ENCODE data around the gene BAZ2A.

Gene BAZ2A

DNA sequence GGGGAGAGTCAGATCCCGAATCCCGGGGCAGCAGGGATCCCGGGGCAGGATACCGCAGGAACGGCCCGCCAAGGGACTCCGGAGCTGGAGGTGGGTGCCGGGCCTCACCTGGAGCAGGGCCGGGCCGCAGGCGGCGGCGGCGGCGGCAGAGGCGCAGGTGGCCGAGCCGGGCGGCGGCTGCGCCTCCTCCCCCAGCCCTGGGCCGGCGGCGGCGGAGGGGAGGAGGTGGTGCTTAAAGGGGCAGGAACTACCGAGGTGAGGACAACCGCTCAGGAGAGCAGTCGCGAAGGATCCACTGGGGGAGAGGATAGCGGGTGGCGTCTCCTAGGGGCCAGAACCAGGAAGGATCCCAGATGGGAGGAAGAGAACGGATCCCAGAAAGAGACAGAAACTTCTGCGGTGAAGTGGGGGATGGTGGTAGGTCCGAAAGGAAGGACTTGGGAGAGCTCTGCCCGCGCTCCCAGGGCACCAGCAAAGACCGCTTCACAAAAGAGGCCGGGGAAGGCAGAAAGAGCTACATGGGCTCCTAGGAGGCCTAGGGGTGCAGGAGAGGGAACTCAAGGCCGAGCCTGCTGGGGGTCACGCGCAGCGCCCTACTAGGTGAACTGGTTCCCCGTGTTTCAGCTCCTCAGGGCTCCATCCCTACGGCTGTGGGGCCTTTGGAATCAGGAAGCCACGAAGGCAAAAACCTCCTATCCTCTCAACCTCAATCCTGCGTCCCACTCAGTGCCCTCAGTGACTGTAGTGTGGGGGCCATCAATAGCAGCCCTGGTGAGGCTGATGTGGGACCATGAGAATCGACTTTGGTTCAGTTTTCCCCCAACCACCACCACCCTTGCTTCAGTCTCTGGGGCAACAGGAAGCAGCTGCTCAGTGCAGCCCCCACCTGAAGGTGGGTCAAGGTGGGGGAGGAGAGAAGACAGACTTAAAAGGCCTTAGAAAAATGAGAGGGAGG lies 5.0 kb upstream of the BAZ2A start:
- peak; percentile 64 for DNase-seq (ENCODE audit: low read depth)

DNA sequence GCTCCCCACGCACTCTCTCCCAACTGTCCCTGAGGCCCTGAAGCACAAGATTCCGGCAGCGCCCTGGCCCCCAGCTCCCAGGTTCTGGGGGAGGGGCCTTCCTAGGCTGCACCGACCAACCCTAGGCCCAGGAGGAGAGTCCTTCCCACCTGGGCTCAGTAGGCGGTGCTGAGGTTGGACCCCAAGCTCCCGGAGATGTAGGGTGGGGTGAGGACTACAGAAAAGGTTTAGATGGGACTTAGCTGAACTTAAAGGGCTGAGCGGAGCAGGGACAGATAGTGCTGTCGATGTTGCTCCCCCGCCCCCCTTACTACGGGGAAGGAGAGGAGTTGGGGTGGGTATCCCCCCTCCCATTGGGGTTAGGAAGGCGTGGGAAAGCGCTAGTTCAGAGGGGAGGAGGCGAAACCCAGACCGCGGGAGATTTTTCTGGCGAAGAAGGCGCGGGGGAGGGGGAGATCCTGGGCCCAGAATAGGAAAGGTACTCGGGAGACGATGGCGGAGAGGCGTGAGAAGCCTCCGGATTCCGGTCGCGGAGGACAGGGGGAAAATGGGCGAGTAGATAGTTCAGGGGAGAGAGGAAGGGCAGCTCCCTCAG lies 4.2 kb upstream of the BAZ2A start:
- DNase-seq (ENCODE audit: low read depth): peak; percentile 14

GRCh38 chr12:56633468-56634241 lies 3.5 kb upstream of the BAZ2A start:
- DNase-seq (ENCODE audit: low read depth): no peak

- no peak for DNase-seq (ENCODE audit: low read depth)
Measured at GRCh38 chr12:56632701-56633467, 2.8 kb upstream of the BAZ2A start.

DNA sequence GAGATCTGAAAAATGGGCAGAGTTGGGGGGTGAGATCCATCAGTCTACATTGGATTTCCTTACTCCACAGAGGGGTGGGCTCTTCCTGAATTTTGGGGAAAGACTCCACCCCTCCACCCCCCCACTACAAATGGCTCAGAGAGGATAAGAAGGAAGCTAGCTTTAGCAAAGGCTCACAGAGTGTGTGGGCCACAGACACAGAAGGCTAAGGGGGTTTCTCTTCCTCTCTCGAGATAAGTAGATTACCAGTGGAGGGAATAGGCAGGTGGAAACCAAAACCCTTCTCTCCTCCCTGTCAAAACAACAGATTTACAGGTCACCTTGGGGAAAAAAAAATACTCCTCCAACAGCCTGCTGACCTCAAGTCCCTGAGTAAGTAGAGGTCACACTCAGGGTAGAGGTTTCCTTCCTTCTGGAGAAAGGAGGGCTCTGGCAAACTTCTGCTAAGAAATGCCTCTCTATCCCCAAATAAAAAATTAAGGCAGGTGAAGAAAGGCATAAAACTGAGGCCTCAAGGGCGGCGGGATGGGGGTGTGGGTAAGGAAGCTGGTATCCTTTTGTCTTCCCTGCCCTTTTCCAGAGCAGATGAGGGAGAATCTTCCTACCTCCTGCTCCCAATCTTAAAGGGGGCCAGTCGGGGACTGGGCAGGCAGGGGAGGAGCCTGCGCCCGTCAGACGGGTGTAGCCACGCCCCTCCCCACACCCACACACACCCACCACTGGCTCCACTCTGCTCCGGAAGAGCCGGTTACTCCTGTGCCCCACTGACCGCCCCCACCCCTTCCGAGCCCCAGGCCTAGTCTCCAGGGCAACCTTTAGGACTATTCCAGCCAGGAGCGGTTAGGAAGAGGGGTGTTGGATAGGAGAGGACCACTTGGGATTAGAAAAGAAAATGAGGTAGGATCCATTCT lies 1.9 kb upstream of the BAZ2A start:
- DNase-seq (ENCODE audit: low read depth): peak; percentile 39

GRCh38 chr12:56629459-56630179 lies 507 bp downstream of the BAZ2A start:
- peak; percentile 36 for DNase-seq (ENCODE audit: low read depth)

- peak; percentile 43 for DNase-seq (ENCODE audit: low read depth)
Measured at GRCh38 chr12:56628671-56629458, 1.3 kb downstream of the BAZ2A start.

DNA sequence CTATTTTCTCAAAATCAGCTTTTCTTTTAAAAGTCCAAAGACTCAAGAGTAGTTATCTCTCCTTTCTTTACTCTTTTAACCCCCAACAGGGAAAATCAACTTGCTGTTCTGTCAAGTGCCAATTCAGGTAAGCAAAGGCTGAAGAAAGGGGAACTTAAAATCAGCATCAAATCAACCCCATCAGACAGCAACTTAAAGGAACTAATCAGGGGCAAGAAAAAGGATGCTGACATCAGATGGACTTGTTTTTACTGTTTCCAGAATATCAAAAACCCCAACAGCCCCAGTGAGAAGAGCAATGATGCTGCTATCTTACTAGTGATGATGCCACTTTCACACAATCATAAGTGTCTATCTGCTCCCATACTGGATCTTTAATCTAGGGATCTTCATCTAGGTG lies 3.4 kb downstream of the BAZ2A start:
- DNase-seq (ENCODE audit: low read depth): no peak

- DNase-seq (ENCODE audit: low read depth): no peak
Measured at GRCh38 chr12:56622535-56622934, 7.6 kb downstream of the BAZ2A start.

DNA sequence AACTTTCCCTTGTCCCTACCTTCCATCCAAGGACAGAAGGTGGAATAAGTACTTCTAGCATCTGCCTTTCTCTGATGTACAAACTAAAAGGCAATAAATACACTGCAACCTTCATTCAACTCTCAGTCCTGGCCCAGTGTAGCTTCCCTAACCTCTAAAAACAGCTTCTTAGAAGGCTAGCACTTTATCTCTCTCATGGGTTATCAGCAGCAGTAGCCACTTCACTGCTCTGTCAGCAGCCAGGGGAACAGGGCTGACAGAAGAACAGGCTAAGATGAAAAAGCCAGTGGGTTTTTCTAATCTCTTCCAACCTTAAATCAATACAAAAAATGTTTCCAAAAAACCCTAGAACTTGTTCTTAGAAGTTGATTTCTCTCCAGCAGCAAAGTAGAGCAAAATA lies 13.2 kb downstream of the BAZ2A start:
- no peak for DNase-seq (ENCODE audit: low read depth)

GRCh38 chr12:56616244-56616643 lies 13.9 kb downstream of the BAZ2A start:
- no peak for DNase-seq (ENCODE audit: low read depth)

- DNase-seq (ENCODE audit: low read depth): no peak
Measured at GRCh38 chr12:56614627-56615026, 15.5 kb downstream of the BAZ2A start.

GRCh38 chr12:56604355-56604754 lies 25.8 kb downstream of the BAZ2A start:
- no peak for DNase-seq (ENCODE audit: low read depth)

GRCh38 chr12:56602239-56602638 lies 27.9 kb downstream of the BAZ2A start:
- DNase-seq (ENCODE audit: low read depth): no peak

GRCh38 chr12:56601503-56601902 lies 28.6 kb downstream of the BAZ2A start:
- DNase-seq (ENCODE audit: low read depth): peak; percentile 11

DNA sequence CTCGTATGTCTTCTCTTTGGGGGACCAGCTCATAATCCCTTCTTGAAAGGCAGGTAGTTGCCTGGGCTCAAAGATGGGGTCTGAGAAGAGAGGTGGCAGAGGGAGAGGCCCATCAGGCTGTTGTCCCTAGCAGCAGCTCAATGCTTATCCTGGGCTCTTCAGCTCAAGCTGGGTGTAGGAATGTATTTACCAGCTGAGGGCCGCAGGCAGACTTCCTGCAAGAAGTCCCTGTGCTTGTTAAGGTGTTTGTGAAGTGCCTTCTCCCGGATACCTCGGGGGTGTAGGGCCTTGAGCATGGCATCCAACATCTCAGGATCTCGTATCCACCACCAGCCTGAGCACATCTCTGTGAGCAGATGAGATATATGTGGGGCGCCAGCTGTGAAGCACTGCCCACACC lies 29.4 kb downstream of the BAZ2A start:
- DNase-seq (ENCODE audit: low read depth): no peak

- DNase-seq (ENCODE audit: low read depth): no peak
Measured at GRCh38 chr12:56599797-56600196, 30.3 kb downstream of the BAZ2A start.

DNA sequence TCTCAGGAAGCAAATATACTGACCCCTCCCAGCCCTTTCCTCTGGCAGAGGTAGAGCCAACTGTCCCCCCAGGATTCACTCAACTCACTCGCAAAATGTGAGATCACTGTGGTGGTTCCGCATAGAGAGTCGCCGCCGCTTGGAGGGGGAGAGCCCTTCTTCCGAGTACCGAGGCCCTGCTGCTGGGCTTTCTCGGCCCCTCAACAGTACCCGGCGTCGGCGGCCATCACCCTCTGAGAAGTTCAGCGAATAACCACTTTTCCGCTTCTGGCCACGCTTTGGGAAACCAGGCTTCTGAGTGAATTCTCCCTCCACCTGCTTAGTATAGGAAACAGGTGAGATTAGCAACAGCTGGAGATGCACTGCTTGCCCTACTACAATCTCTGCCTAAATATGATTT lies 31.1 kb downstream of the BAZ2A start:
- DNase-seq (ENCODE audit: low read depth): no peak

- DNase-seq (ENCODE audit: low read depth): no peak
Measured at GRCh38 chr12:56596815-56597214, 33.3 kb downstream of the BAZ2A start.
